K562 (cell line): ENCODE data around the gene TYSND1. TPM values are rescaled to one million over a fixed set of nuclear protein-coding genes. Genes with fewer than 3 reads are reported as not detected.

ENCODE experiments used
- ATF6 ChIP-seq: sonication (generic); formaldehyde crosslinking; IDR thresholded peaks from 2 replicates; pipeline ENCODE4 v1.4.0; 2020; ENCODE audit warnings: mild to moderate bottlenecking, missing genetic modification reagents
- CHD2 ChIP-seq: IDR thresholded peaks from 2 replicates; pipeline ENCODE4 v1.6.1; 2011; ENCODE audit warnings: low read depth, low read length
- EP300 ChIP-seq: IDR thresholded peaks from 2 replicates; pipeline ENCODE4 v1.6.1; 2012; ENCODE audit warnings: low read length, improper control_type of control experiment
- PCBP1 ChIP-seq: fragments of 200-400 bp; formaldehyde crosslinking; IDR thresholded peaks from 2 replicates; pipeline ENCODE4 v1.6.1; 2018; ENCODE audit warnings: mild to moderate bottlenecking, low read depth, low read length; ENCODE audit not compliant: poor library complexity, severe bottlenecking
- POLR2AphosphoS2 ChIP-seq: IDR thresholded peaks from 2 replicates; pipeline ENCODE4 v1.6.1; 2012; ENCODE audit warnings: low read length, improper control_type of control experiment
- PTRF ChIP-seq: fragments of 450-650 bp; IDR thresholded peaks from 2 replicates; pipeline ENCODE4 v1.6.1; 2016; ENCODE audit warnings: mild to moderate bottlenecking, missing genetic modification characterization, missing compliant biosample characterization
- SIN3A ChIP-seq, 2 experiments: fragments of 150-350 bp in 1 of 2; IDR thresholded peaks; 2 replicates each; pipeline ENCODE4 v1.6.1; 2011 to 2016; ENCODE audit warnings: borderline replicate concordance in 2 of 2, low read depth in 2 of 2, low read length in 2 of 2, mild to moderate bottlenecking in 2 of 2, moderate library complexity in 2 of 2; ENCODE audit not compliant: control insufficient read depth in 1 of 2
- SIN3B ChIP-seq: fragments of 450-650 bp; IDR thresholded peaks from 2 replicates; pipeline ENCODE4 v1.6.1; 2017; ENCODE audit warnings: low read depth, mild to moderate bottlenecking, moderate library complexity
- SUPT5H ChIP-seq: fragments of 450-650 bp; IDR thresholded peaks from 2 replicates; pipeline ENCODE4 v1.6.1; 2016
- TSC22D4 ChIP-seq: fragments of 450-650 bp; IDR thresholded peaks from 2 replicates; pipeline ENCODE4 v1.6.1; 2016; ENCODE audit warnings: missing genetic modification characterization, missing biosample characterization, control low read depth
- UBTF ChIP-seq, 2 experiments: IDR thresholded peaks; 2 replicates each; pipeline ENCODE4 v1.6.1; 2012; ENCODE audit warnings: improper control_type of control experiment in 2 of 2, low read depth in 2 of 2, low read length in 2 of 2, borderline replicate concordance in 1 of 2
- YBX1 ChIP-seq: fragments of 450-650 bp; IDR thresholded peaks from 2 replicates; pipeline ENCODE4 v1.7.1; 2016; ENCODE audit warnings: mild to moderate bottlenecking
- ZBTB17 ChIP-seq: fragments of 450-650 bp; formaldehyde crosslinking; IDR thresholded peaks from 2 replicates; pipeline ENCODE4 v1.4.0; 2020; ENCODE audit warnings: mild to moderate bottlenecking
- ZFX ChIP-seq: sonication (generic); formaldehyde crosslinking; IDR thresholded peaks from 2 replicates; pipeline ENCODE4 v1.8.0; 2022; ENCODE audit warnings: mild to moderate bottlenecking, missing genetic modification reagents, moderate library complexity
- ZNF134 ChIP-seq: fragments of 250-450 bp; sonication (Bioruptor Pico); conservative IDR thresholded peaks from 2 replicates; pipeline ENCODE4 v1.4.0; 2020
- ZNF143 ChIP-seq: sonication (generic); formaldehyde crosslinking; IDR thresholded peaks from 2 replicates; pipeline ENCODE4 v1.9.0; 2022; ENCODE audit warnings: mild to moderate bottlenecking, missing genetic modification reagents
- polyA plus RNA-seq, 8 experiments: library from polyadenylated mRNA; depleted of rRNA in 4 of 8; stranded (reverse) in 5 of 8; unstranded in 3 of 8; fragments of >200 nt; fragmentation: Nextera tagmentation in 2 of 8; fragmentation: Illumina TruSeq in 1 of 8; extraction: Ambion mirVana in 2 of 8; extraction: Trizol in 1 of 8; gene quantifications; 2 replicates each; pipeline versions ENCODE4 v1.2.1 to v1.2.3, GENCODE V29; 2011 to 2014; ENCODE audit warnings: inconsistent platforms in 1 of 8, missing spikeins in 1 of 8
- total RNA-seq, 7 experiments: library from RNA; depleted of rRNA in 6 of 7; stranded (reverse); fragments of >200 nt in 6 of 7; fragmentation: Illumina TruSeq in 2 of 7; extraction: Trizol in 2 of 7; gene quantifications; 2 replicates each; pipeline versions ENCODE4 v1.2.1 to v1.2.3, GENCODE V29; 2011 to 2021; ENCODE audit warnings: low replicate concordance in 1 of 7
- TF ChIP-seq, protein P1 (sequence below): sonication (generic); formaldehyde crosslinking; IDR thresholded peaks from 2 replicates; pipeline ENCODE4 v1.8.1; 2023; ENCODE audit warnings: mild to moderate bottlenecking, missing genetic modification reagents, moderate library complexity

The TYSND1 gene
- total and polyA plus RNA-seq, 9 of the 15 experiments (the other 6 are each of a cell fraction or from before 2014, with no cell fraction given): 0.60 to 2.0 (median 1.3) TPM

DNA sequence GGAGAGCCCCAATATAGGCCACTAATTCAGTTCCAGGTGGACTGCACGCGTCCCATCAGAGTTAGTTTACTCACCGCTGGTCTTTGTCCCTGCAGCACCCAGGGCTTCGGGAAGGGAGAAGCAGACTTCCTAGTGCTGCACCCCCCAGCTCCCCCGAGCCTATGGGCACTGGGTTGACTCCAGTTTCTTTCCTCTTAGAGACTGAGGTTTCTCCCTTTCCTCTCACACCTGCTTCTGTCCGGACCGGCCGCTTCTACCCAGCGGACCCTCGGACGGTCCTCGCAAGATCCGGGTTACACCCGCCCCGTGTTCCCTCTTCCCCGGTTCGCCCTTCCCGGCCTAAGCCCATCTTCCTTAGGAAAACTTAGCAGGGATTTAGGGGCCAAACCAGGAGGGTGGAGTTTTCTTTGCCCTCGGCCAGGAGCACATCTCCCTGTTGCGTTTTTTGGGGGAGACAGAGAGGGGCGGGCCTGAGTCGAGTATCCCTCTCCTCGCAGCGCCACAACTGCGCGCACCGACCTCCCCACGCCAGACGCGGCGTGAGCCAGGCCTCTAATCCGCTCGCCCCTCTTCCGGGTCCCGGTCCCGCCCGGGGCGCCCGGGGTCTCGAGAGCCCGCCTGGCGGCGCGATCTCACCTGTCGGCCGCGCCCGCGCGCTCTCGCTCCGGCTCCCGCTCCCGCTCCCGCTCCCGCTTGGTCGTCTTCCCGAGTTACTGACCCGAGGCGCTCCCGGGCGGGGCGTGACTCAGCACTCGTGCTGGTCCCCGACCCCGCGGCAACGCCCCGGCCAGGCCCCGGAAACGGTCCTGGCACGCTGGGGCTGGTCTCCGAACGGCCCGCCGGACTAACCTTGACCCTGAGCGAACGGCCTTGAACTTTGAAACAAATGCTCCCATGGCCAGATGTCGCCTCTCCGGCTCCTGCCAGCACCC is 14.1 kb downstream of the TYSND1 start, which contains the start of gene AIFM2 (continued):
- TF ChIP-seq UBTF (IDR thresholded peaks at IDR 0.05; ENCODE audit: borderline replicate concordance in 1 of 2, low read depth in 2 of 2, low read length in 2 of 2) (peak in 1 of 2 experiments; percentile 65; a peak in 1 of 4 replicates), PTRF (tag) (no peak), SUPT5H (peak; percentile 59), EP300 (no peak), POLR2AphosphoS2 (no peak), PCBP1 (peak; percentile 53), YBX1 (no peak), ATF6 (no peak), SIN3B (0 out of 2 replicates have a peak, but pooled peaks have one; percentile 28), ZFX (CRISPR knock-in tag) (peak; percentile 79), ZBTB17 (0 out of 2 replicates have a peak, but pooled peaks have one; percentile 25), ZNF143 (CRISPR knock-in tag) (no peak), SIN3A (IDR thresholded peaks at IDR 0.05; ENCODE audit: borderline replicate concordance in 2 of 2, control insufficient read depth in 1 of 2, low read depth in 2 of 2, low read length in 2 of 2) (peak in 1 of 2 experiments; percentile 34; a peak in 1 of 4 replicates), ZNF134 (no peak), CHD2 (peak; percentile 59), TSC22D4 (tag) (no peak)
- TF ChIP-seq, protein P1, sequence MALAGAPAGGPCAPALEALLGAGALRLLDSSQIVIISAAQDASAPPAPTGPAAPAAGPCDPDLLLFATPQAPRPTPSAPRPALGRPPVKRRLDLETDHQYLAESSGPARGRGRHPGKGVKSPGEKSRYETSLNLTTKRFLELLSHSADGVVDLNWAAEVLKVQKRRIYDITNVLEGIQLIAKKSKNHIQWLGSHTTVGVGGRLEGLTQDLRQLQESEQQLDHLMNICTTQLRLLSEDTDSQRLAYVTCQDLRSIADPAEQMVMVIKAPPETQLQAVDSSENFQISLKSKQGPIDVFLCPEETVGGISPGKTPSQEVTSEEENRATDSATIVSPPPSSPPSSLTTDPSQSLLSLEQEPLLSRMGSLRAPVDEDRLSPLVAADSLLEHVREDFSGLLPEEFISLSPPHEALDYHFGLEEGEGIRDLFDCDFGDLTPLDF (CRISPR knock-in tag): no peak
